HepG2 (cell line): ENCODE measurements around the gene B4GALT1. TPM values are rescaled to one million over a fixed set of nuclear protein-coding genes. Genes with fewer than 3 reads are reported as not detected.

Experiments used
- ADNP ChIP-seq: sonication (generic); formaldehyde crosslinking; IDR thresholded peaks from 2 replicates; pipeline ENCODE4 v1.4.0; 2020; ENCODE audit warnings: missing genetic modification reagents
- DNMT3B ChIP-seq: conservative IDR thresholded peaks from 2 replicates; pipeline ENCODE4 v1.6.1; 2016; ENCODE audit warnings: missing biosample characterization, control low read depth
- FOXK1 ChIP-seq: sonication (generic); formaldehyde crosslinking; IDR thresholded peaks from 2 replicates; pipeline ENCODE4 v1.4.0; 2020; ENCODE audit warnings: low read depth, missing genetic modification reagents, borderline replicate concordance
- GPN1 ChIP-seq: sonication (generic); formaldehyde crosslinking; IDR thresholded peaks from 2 replicates; pipeline ENCODE4 v1.5.1; 2020; ENCODE audit warnings: missing genetic modification reagents, borderline replicate concordance
- SNRNP70 ChIP-seq: fragments of 200-400 bp; formaldehyde crosslinking; IDR thresholded peaks from 2 replicates; pipeline ENCODE4 v1.6.1; 2017; ENCODE audit warnings: mild to moderate bottlenecking, low read depth, low read length, moderate library complexity
- SP1 ChIP-seq, 2 experiments: fragments of 450-650 bp in 1 of 2; sonication (generic) in 1 of 2; formaldehyde crosslinking in 1 of 2; IDR thresholded peaks; 2 replicates each; pipeline versions ENCODE4 v1.4.0 to v1.6.1; 2016 to 2020; ENCODE audit warnings: missing genetic modification reagents in 1 of 2
- TARDBP ChIP-seq: sonication (generic); formaldehyde crosslinking; IDR thresholded peaks from 2 replicates; pipeline ENCODE4 v1.8.0; 2022; ENCODE audit warnings: mild to moderate bottlenecking, missing genetic modification reagents
- ZFP36L2 ChIP-seq: sonication (generic); formaldehyde crosslinking; IDR thresholded peaks from 2 replicates; pipeline ENCODE4 v1.4.0; 2020; ENCODE audit warnings: missing genetic modification reagents
- ZNF33A ChIP-seq: sonication (generic); formaldehyde crosslinking; IDR thresholded peaks from 2 replicates; pipeline ENCODE4 v1.5.1; 2020; ENCODE audit warnings: missing genetic modification reagents, mild to moderate bottlenecking, moderate library complexity, borderline replicate concordance
- ZNF354B ChIP-seq: sonication (generic); formaldehyde crosslinking; IDR thresholded peaks from 2 replicates; pipeline ENCODE4 v1.8.0; 2022; ENCODE audit warnings: mild to moderate bottlenecking, missing genetic modification reagents
- ZNF563 ChIP-seq: sonication (generic); formaldehyde crosslinking; IDR thresholded peaks from 2 replicates; pipeline ENCODE4 v1.8.0; 2022; ENCODE audit warnings: mild to moderate bottlenecking, moderate library complexity, missing genetic modification reagents
- ZNF672 ChIP-seq: sonication (generic); formaldehyde crosslinking; IDR thresholded peaks from 2 replicates; pipeline ENCODE4 v1.8.1; 2022; ENCODE audit warnings: missing genetic modification reagents
- polyA plus RNA-seq, 8 experiments: library from polyadenylated mRNA; depleted of rRNA in 3 of 8; stranded (reverse) in 7 of 8; unstranded in 1 of 8; fragments of >200 nt; fragmentation: Illumina TruSeq in 4 of 8; extraction: Trizol in 4 of 8; gene quantifications; 2 replicates each; pipeline versions ENCODE4 v1.2.1 to v1.2.3, GENCODE V29; 2011 to 2016; ENCODE audit warnings: low read depth in 4 of 8, missing spikeins in 1 of 8, mixed read lengths in 1 of 8; ENCODE audit not compliant: insufficient read depth in 1 of 8
- total RNA-seq, 5 experiments: library from RNA; depleted of rRNA; stranded (reverse); fragments of >200 nt; fragmentation: Illumina TruSeq; extraction: Trizol; gene quantifications; 2 replicates each; pipeline ENCODE4 v1.2.3, GENCODE V29; 2016; ENCODE audit warnings: low read depth in 1 of 5
- TF ChIP-seq, protein P1 (sequence below): sonication (generic); formaldehyde crosslinking; IDR thresholded peaks from 2 replicates; pipeline ENCODE4 v1.8.0; 2022; ENCODE audit warnings: missing genetic modification reagents, mild to moderate bottlenecking, moderate library complexity, borderline replicate concordance
- TF ChIP-seq, protein P2 (sequence below): sonication (generic); formaldehyde crosslinking; IDR thresholded peaks from 2 replicates; pipeline ENCODE4 v1.5.1; 2020; ENCODE audit warnings: missing genetic modification reagents, mild to moderate bottlenecking, borderline replicate concordance
- TF ChIP-seq, protein P3 (sequence below): sonication (generic); formaldehyde crosslinking; IDR thresholded peaks from 2 replicates; pipeline ENCODE4 v1.5.1; 2020; ENCODE audit warnings: mild to moderate bottlenecking, moderate library complexity, missing genetic modification reagents
- TF ChIP-seq, protein P4 (sequence below): sonication (generic); formaldehyde crosslinking; IDR thresholded peaks from 2 replicates; pipeline ENCODE4 v1.4.0; 2020; ENCODE audit warnings: mild to moderate bottlenecking, missing genetic modification reagents
- TF ChIP-seq, protein P5 (sequence below): sonication (generic); formaldehyde crosslinking; IDR thresholded peaks from 2 replicates; pipeline ENCODE4 v1.4.0; 2020; ENCODE audit warnings: mild to moderate bottlenecking, missing genetic modification reagents
- TF ChIP-seq, protein P6 (sequence below): sonication (generic); formaldehyde crosslinking; IDR thresholded peaks from 2 replicates; pipeline ENCODE4 v1.4.0; 2020; ENCODE audit warnings: missing genetic modification reagents; ENCODE audit errors: not compliant biosample characterization
- TF ChIP-seq, protein P7 (sequence below): fragments of 450-650 bp; IDR thresholded peaks from 2 replicates; pipeline ENCODE4 v1.6.1; 2016

B4GALT1 gene
- total and polyA plus RNA-seq, 2 of the 13 experiments (the other 11 are each of a cell fraction or from before 2014, with no cell fraction given): 15.7 to 33.5 TPM

DNA sequence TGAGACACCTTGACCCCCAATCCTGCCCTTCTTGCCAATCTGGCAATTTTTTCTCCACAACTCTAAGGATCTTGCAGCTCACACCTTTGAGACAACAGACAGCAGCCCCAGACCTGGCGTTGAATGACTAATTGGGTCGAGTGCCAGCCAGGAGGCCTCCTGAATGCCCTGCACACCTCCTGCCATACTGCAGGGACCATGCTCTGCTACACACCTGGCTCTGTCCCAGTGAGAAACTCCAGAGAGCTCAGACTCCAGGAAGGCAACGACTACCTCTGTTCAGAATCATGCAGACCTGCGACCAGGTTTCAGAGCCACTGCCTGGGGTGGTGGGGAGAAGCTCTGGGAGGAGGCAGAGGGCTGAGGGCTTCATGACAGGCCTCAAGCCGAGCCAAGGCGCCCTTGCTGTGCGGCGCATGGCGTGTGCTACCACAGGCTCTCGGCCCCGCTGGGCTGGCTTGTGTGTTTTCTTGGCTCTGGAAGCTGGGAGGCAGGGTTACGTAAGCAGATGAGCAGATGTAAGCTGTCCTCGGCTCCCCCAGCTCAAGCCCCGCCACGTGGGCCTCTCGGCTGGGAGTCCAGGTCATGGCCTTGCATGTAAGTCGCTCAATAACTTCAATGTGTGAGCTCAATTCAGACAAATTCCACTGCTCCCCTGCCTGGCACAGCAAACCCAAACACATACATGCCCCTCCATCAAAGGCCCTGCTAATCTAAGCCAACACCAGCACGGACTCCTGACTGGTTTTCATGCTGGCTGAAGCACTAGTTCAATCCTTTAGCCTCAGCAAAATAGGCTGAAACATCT is 27.5 kb downstream of the B4GALT1 start (continued):
- TF ChIP-seq, protein P1, sequence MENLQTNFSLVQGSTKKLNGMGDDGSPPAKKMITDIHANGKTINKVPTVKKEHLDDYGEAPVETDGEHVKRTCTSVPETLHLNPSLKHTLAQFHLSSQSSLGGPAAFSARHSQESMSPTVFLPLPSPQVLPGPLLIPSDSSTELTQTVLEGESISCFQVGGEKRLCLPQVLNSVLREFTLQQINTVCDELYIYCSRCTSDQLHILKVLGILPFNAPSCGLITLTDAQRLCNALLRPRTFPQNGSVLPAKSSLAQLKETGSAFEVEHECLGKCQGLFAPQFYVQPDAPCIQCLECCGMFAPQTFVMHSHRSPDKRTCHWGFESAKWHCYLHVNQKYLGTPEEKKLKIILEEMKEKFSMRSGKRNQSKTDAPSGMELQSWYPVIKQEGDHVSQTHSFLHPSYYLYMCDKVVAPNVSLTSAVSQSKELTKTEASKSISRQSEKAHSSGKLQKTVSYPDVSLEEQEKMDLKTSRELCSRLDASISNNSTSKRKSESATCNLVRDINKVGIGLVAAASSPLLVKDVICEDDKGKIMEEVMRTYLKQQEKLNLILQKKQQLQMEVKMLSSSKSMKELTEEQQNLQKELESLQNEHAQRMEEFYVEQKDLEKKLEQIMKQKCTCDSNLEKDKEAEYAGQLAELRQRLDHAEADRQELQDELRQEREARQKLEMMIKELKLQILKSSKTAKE (CRISPR knock-in tag): peak; percentile 66; the same call in 1 of the 2 replicates
- TF ChIP-seq ZNF672 (CRISPR knock-in tag) (no peak), ZNF563 (CRISPR knock-in tag) (peak; percentile 43; the same call in 1 of the 2 replicates), SNRNP70 (no peak), FOXK1 (peak; percentile 80; the same call in 1 of the 2 replicates), ZFP36L2 (CRISPR knock-in tag) (no peak), SP1 (IDR thresholded peaks at IDR 0.05) (no peak), SP1 (CRISPR knock-in tag; IDR thresholded peaks at IDR 0.05) (no peak), TARDBP (CRISPR knock-in tag) (peak; percentile 89), ADNP (CRISPR knock-in tag) (no peak), ZNF354B (CRISPR knock-in tag) (no peak), ZNF33A (CRISPR knock-in tag) (no peak), GPN1 (no peak), DNMT3B (CRISPR knock-in tag) (no peak)
- TF ChIP-seq, protein P2, sequence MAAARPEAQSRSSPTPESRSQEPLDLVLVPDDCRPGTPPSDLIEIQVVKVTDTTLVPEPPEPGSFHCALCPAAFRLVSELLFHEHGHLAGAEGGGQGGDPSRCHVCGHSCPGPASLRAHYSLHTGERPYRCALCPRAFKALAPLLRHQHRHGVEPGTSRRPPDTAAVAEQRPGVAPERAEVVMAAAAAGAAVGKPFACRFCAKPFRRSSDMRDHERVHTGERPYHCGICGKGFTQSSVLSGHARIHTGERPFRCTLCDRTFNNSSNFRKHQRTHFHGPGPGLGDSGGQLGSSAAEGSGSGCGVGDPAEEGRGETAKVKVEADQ (CRISPR knock-in tag): peak; percentile 56; the same call in 1 of the 2 replicates
- TF ChIP-seq, protein P3, sequence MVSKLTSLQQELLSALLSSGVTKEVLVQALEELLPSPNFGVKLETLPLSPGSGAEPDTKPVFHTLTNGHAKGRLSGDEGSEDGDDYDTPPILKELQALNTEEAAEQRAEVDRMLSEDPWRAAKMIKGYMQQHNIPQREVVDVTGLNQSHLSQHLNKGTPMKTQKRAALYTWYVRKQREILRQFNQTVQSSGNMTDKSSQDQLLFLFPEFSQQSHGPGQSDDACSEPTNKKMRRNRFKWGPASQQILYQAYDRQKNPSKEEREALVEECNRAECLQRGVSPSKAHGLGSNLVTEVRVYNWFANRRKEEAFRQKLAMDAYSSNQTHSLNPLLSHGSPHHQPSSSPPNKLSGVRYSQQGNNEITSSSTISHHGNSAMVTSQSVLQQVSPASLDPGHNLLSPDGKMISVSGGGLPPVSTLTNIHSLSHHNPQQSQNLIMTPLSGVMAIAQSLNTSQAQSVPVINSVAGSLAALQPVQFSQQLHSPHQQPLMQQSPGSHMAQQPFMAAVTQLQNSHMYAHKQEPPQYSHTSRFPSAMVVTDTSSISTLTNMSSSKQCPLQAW (CRISPR knock-in tag): peak; percentile 94
- TF ChIP-seq, protein P4, sequence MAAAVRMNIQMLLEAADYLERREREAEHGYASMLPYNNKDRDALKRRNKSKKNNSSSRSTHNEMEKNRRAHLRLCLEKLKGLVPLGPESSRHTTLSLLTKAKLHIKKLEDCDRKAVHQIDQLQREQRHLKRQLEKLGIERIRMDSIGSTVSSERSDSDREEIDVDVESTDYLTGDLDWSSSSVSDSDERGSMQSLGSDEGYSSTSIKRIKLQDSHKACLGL: peak; percentile 88
- TF ChIP-seq, protein P5, sequence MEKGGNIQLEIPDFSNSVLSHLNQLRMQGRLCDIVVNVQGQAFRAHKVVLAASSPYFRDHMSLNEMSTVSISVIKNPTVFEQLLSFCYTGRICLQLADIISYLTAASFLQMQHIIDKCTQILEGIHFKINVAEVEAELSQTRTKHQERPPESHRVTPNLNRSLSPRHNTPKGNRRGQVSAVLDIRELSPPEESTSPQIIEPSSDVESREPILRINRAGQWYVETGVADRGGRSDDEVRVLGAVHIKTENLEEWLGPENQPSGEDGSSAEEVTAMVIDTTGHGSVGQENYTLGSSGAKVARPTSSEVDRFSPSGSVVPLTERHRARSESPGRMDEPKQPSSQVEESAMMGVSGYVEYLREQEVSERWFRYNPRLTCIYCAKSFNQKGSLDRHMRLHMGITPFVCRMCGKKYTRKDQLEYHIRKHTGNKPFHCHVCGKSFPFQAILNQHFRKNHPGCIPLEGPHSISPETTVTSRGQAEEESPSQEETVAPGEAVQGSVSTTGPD: peak; percentile 48; the same call in 1 of the 2 replicates
- TF ChIP-seq, protein P6, sequence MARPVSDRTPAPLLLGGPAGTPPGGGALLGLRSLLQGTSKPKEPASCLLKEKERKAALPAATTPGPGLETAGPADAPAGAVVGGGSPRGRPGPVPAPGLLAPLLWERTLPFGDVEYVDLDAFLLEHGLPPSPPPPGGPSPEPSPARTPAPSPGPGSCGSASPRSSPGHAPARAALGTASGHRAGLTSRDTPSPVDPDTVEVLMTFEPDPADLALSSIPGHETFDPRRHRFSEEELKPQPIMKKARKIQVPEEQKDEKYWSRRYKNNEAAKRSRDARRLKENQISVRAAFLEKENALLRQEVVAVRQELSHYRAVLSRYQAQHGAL (CRISPR knock-in tag): no peak
- TF ChIP-seq, protein P7, sequence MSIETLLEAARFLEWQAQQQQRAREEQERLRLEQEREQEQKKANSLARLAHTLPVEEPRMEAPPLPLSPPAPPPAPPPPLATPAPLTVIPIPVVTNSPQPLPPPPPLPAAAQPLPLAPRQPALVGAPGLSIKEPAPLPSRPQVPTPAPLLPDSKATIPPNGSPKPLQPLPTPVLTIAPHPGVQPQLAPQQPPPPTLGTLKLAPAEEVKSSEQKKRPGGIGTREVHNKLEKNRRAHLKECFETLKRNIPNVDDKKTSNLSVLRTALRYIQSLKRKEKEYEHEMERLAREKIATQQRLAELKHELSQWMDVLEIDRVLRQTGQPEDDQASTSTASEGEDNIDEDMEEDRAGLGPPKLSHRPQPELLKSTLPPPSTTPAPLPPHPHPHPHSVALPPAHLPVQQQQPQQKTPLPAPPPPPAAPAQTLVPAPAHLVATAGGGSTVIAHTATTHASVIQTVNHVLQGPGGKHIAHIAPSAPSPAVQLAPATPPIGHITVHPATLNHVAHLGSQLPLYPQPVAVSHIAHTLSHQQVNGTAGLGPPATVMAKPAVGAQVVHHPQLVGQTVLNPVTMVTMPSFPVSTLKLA: peak; percentile 84
